A673 (cell line): ENCODE measurements around the gene SLC35F6. TPM values are rescaled to one million over a fixed set of nuclear protein-coding genes. Genes with fewer than 3 reads are reported as not detected.

Experiments used
- BruUV-seq: library from RNA; stranded (reverse); fragments of 400-500 nt; replicated peaks from 2 replicates; lab custom pipeline; 2021; lab: Mats Ljungman, UMichigan
- CTCF ChIA-PET: fragments of 300-600 bp; sonication (Branson Sonifier 250); formaldehyde crosslinking; loops from one replicate; lab custom pipeline; 2022; ENCODE audit warnings: antibody characterized with exemption; lab: Charles Lee
- POLR2A ChIA-PET: fragments of 300-600 bp; sonication (Branson Sonifier 250); formaldehyde crosslinking; loops from one replicate; lab custom pipeline; 2022; ENCODE audit warnings: antibody characterized with exemption; ENCODE audit not compliant: low non-redundant PET; lab: Charles Lee
- DNase-seq: peaks from one replicate; pipeline ENCODE4 v3.0.0-alpha.2; 2015; ENCODE audit warnings: low spot score
- H3K27ac ChIP-seq: fragments of 200-600 bp; sonication (generic); 2 replicates; pipeline ENCODE4 v1.5.1; 2016; ENCODE audit warnings: mixed run types, low read depth, mild to moderate bottlenecking, mixed read lengths, antibody characterized with exemption, low read length; ENCODE audit not compliant: poor library complexity, severe bottlenecking
- H3K27me3 ChIP-seq: fragments of 200-600 bp; sonication (generic); replicated peaks from 2 replicates; pipeline ENCODE4 v1.6.1; 2017; ENCODE audit warnings: mixed run types, low read depth, mild to moderate bottlenecking, mixed read lengths, antibody characterized with exemption, low read length; ENCODE audit not compliant: insufficient read depth, poor library complexity
- H3K36me3 ChIP-seq: fragments of 200-600 bp; sonication (generic); 2 replicates; pipeline ENCODE4 v1.6.1; 2016; ENCODE audit warnings: mixed run types, mild to moderate bottlenecking, mixed read lengths, antibody characterized with exemption, low read length; ENCODE audit not compliant: insufficient read depth, poor library complexity, severe bottlenecking
- H3K4me1 ChIP-seq: fragments of 200-600 bp; sonication (generic); 2 replicates; pipeline ENCODE4 v1.6.1; 2017; ENCODE audit warnings: mixed run types, mild to moderate bottlenecking, mixed read lengths, antibody characterized with exemption, low read length; ENCODE audit not compliant: insufficient read depth, poor library complexity, severe bottlenecking
- H3K4me3 ChIP-seq: fragments of 200-600 bp; sonication (generic); 2 replicates; pipeline ENCODE4 v1.5.1; 2016; ENCODE audit warnings: low read depth, mixed run types, mild to moderate bottlenecking, mixed read lengths, low read length; ENCODE audit not compliant: poor library complexity, severe bottlenecking
- H3K9me3 ChIP-seq: fragments of 200-600 bp; sonication (generic); 2 replicates; pipeline ENCODE4 v1.6.1; 2016; ENCODE audit warnings: mixed run types, low read depth, mild to moderate bottlenecking, mixed read lengths, antibody characterized with exemption, low read length; ENCODE audit not compliant: poor library complexity, severe bottlenecking
- CTCF ChIP-seq: fragments of 300-800, 200-600 bp; sonication (generic); conservative IDR thresholded peaks from 2 replicates; pipeline ENCODE4 v1.5.1; 2017; ENCODE audit warnings: low read depth, mild to moderate bottlenecking, antibody characterized with exemption, low read length, moderate library complexity, mixed read lengths
- EZH2 ChIP-seq: fragments of 200-600 bp; sonication (generic); IDR thresholded peaks from 2 replicates; pipeline ENCODE4 v1.6.1; 2017; ENCODE audit warnings: borderline replicate concordance, low read depth, mild to moderate bottlenecking, mixed read lengths, antibody characterized with exemption, low read length; ENCODE audit not compliant: poor library complexity, severe bottlenecking
- intact Hi-C: fragments of 100-400 bp; cut with micrococcal nuclease; formaldehyde crosslinking; loops from one replicate; pipeline ENCODE4 v1.10.0; 2022; ENCODE audit not compliant: unreplicated experiment
- total RNA-seq: library from RNA; stranded (reverse); gene quantifications from 2 replicates; pipeline ENCODE4 v1.2.3, GENCODE V29; 2021

The SLC35F6 gene
- total RNA-seq, 1 experiment from 2014 or later, result 33.2 TPM

- POLR2A ChIA-PET, result no interaction called here
- H3K27ac ChIP-seq, result no peak overlapping the region
- no peaks in the 10 kb centered on the region for H3K9me3 ChIP-seq
- TF ChIP-seq CTCF (no peak), EZH2 (no peak)
- H3K4me3 ChIP-seq, result no peak overlapping the region
- no peaks in the 10 kb centered on the region for H3K36me3 ChIP-seq
- no peak for DNase-seq
- BruUV-seq, result no TSS peak
- H3K27me3 ChIP-seq, result no peaks in the 10 kb centered on the region
- intact Hi-C loops, result no loop called here
- H3K4me1 ChIP-seq, result no peaks in the 10 kb centered on the region
- CTCF ChIA-PET, result no interaction called here
Measured at GRCh38 chr2:26716340-26716739, 47.7 kb upstream of the SLC35F6 start.

GRCh38 chr2:26716769-26717168 lies 47.3 kb upstream of the SLC35F6 start:
- CTCF ChIA-PET, result interaction anchor here (0.6 kb wide), 1 partner anchor 258 kb away, joined by 3 read pairs; no protein-coding TSS in a partner anchor
- intact Hi-C loops, result no loop called here
- H3K9me3 ChIP-seq, result no peaks in the 10 kb centered on the region
- H3K27ac ChIP-seq, result no peak overlapping the region
- no peaks in the 10 kb centered on the region for H3K27me3 ChIP-seq
- no peak for DNase-seq
- no peak for TF ChIP-seq EZH2
- no peak for TF ChIP-seq CTCF
- POLR2A ChIA-PET, result no interaction called here
- no peaks in the 10 kb centered on the region for H3K4me1 ChIP-seq
- H3K4me3 ChIP-seq, result no peak overlapping the region
- H3K36me3 ChIP-seq, result no peaks in the 10 kb centered on the region
- no TSS peak for BruUV-seq

GRCh38 chr2:26717362-26717761 lies 46.7 kb upstream of the SLC35F6 start:
- BruUV-seq, result no TSS peak
- Histone ChIP-seq H3K27me3 (no peaks in the 10 kb centered on the region), H3K36me3 (no peaks in the 10 kb centered on the region), H3K4me1 (no peaks in the 10 kb centered on the region), H3K4me3 (no peak overlapping the region), H3K27ac (no peak overlapping the region), H3K9me3 (no peaks in the 10 kb centered on the region)
- POLR2A ChIA-PET, result no interaction called here
- CTCF ChIA-PET, result interaction anchor here (0.6 kb wide), 1 partner anchor 259 kb away, joined by 3 read pairs; no protein-coding TSS in a partner anchor
- no peak for DNase-seq
- intact Hi-C loops, result no loop called here
- TF ChIP-seq EZH2, result no peak
- no peak for TF ChIP-seq CTCF
